GM12891 (cell line): Measurements from ENCODE around the gene ASB15.

Experiments
- POLR2A ChIP-seq: IDR thresholded peaks from 2 replicates; pipeline ENCODE4 v1.6.1; 2011; ENCODE audit warnings: low read depth, low read length, control low read depth
- POLR2AphosphoS5 ChIP-seq: IDR thresholded peaks from 2 replicates; pipeline ENCODE4 v1.6.1; 2011; ENCODE audit warnings: low read depth, low read length, control low read depth
- SPI1 ChIP-seq: IDR thresholded peaks from 2 replicates; pipeline ENCODE4 v1.6.1; 2011; ENCODE audit warnings: low read depth, low read length, control low read depth

GRCh38 chr7:123652406-123652805 is 50.8 kb downstream of the ASB15 start:
- no peak for TF ChIP-seq SPI1
- TF ChIP-seq POLR2A = no peak
- TF ChIP-seq POLR2AphosphoS5 = no peak
